ENCODE data around the gene TMEM97. TPM values are rescaled to one million over a fixed set of nuclear protein-coding genes. Genes with fewer than 3 reads are reported as not detected.
A peak's percentile ranks its signal among the peaks of the same experiment; 100 is the strongest.

TMEM97 gene
- total and polyA plus RNA-seq, 2 experiments from 2014 or later = 15.9 to 16.3 TPM

DNA sequence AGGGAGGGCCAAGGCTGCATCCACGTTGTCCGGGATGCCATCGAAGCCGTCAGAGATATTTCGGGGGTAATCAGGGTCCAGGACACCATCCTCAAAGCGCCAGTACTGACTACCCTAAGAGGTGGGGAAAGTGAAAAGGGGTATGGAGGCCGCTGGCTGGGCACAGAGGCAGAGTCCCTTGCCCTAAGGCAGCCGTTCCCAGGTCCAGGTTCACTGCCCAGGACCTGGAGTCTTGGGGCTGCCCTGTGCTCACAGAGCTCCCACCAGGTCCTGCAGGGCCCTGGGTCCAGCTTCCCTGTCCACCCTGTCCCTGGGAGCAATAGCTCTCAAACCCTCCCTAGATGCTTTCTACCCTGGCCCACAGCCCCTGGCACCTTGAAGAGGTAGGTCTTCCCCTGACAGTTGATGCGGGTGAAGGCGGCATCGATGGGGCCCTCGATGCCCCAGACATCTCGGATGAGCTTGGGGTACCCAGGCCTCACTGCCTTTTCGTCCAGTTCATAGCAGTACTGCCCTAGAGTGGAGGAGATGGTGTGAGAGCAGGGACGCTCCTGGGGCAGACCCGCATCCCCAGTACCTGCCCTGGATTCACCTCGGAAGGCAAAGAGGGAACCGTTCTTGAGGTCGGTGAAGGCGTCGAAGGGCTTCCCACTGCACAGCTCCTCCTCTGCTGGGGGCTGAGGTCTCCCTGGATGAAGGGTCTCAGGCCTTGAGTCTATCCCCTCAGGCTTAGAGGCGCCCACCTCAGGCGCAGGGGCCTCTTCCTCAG, 50.1 kb downstream of the TMEM97 start:
- no peak for TF ChIP-seq EZH2phosphoT487 (IDR thresholded peaks at IDR 0.05; ENCODE audit: insufficient read depth, low read depth)
- TF ChIP-seq EZH2 (IDR thresholded peaks at IDR 0.05; ENCODE audit: insufficient read depth, poor library complexity, severe bottlenecking) = no peak
- H3K9me3 ChIP-seq (ENCODE audit: low read depth) = no peaks in the 10 kb centered on the region
- WGBS, 2 experiments (ENCODE audit: low coverage in 1 of 2, low lambda C conversion rate in 2 of 2, missing lambda C conversion rate in 2 of 2) = 94% methylated on average over 19 to 23 of the region's 23 CpGs
- no peak for DNase-seq
- no peaks in the 10 kb centered on the region for H3K36me3 ChIP-seq (ENCODE audit: low read depth)
- H3K4me2 ChIP-seq (ENCODE audit: unreplicated experiment) = no peak overlapping the region
- H3K27me3 ChIP-seq (replicated peaks; ENCODE audit: insufficient read depth) = no peaks in the 10 kb centered on the region
- peaks cover 11% of the 10 kb centered on the region for H3K79me2 ChIP-seq (ENCODE audit: insufficient read depth)
- H3K4me3 ChIP-seq = no peak overlapping the region
- H4K20me1 ChIP-seq (ENCODE audit: insufficient read depth) = no peaks in the 10 kb centered on the region
- H3K9ac ChIP-seq = no peak overlapping the region
- in situ Hi-C loops (cut with MboI) = no loop called here
- no peak overlapping the region for H2AFZ ChIP-seq
- no peak overlapping the region for H3K27ac ChIP-seq
- peaks cover 6% of the 10 kb centered on the region for H3K4me1 ChIP-seq (ENCODE audit: insufficient read depth)
- no peaks in the 10 kb centered on the region for H3K9me2 ChIP-seq (ENCODE audit: insufficient read depth)
- peaks cover 16% of the 10 kb centered on the region for H3F3A ChIP-seq (ENCODE audit: insufficient read depth)

DNA sequence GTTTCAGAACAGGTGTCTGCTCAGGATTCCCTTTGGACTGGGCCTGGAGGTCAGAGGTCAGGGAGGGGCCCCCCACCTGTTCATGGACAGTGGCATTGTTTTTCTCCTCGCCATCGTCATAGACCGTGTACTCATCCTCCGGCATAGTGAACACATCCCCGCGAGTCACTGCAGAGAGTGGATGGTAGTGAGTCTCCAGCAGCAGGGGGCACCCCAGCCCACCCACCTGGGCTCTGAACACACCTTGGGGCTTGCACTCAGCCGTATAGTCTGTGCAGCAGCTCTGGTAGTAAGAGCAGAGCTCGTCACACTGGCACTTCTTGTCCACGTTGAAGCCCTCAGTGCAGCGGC, 50.7 kb downstream of the TMEM97 start:
- no peak overlapping the region for H2AFZ ChIP-seq
- TF ChIP-seq EZH2 (IDR thresholded peaks at IDR 0.05; ENCODE audit: insufficient read depth, poor library complexity, severe bottlenecking) (no peak), EZH2phosphoT487 (IDR thresholded peaks at IDR 0.05; ENCODE audit: insufficient read depth, low read depth) (no peak)
- H3K9me2 ChIP-seq (ENCODE audit: insufficient read depth) = no peaks in the 10 kb centered on the region
- H4K20me1 ChIP-seq (ENCODE audit: insufficient read depth) = no peaks in the 10 kb centered on the region
- no peak overlapping the region for H3K9ac ChIP-seq
- no peak overlapping the region for H3K27ac ChIP-seq
- peaks cover 6% of the 10 kb centered on the region for H3K4me1 ChIP-seq (ENCODE audit: insufficient read depth)
- WGBS, 2 experiments (ENCODE audit: low coverage in 1 of 2, low lambda C conversion rate in 2 of 2, missing lambda C conversion rate in 2 of 2) = 64% methylated on average over 10 of the region's 10 CpGs
- peaks cover 16% of the 10 kb centered on the region for H3F3A ChIP-seq (ENCODE audit: insufficient read depth)
- no peak overlapping the region for H3K4me2 ChIP-seq (ENCODE audit: unreplicated experiment)
- in situ Hi-C loops (cut with MboI) = no loop called here
- H3K79me2 ChIP-seq (ENCODE audit: insufficient read depth) = peaks cover 16% of the 10 kb centered on the region
- DNase-seq = no peak
- H3K4me3 ChIP-seq = no peak overlapping the region
- no peaks in the 10 kb centered on the region for H3K9me3 ChIP-seq (ENCODE audit: low read depth)
- no peaks in the 10 kb centered on the region for H3K36me3 ChIP-seq (ENCODE audit: low read depth)
- no peaks in the 10 kb centered on the region for H3K27me3 ChIP-seq (replicated peaks; ENCODE audit: insufficient read depth)

DNA sequence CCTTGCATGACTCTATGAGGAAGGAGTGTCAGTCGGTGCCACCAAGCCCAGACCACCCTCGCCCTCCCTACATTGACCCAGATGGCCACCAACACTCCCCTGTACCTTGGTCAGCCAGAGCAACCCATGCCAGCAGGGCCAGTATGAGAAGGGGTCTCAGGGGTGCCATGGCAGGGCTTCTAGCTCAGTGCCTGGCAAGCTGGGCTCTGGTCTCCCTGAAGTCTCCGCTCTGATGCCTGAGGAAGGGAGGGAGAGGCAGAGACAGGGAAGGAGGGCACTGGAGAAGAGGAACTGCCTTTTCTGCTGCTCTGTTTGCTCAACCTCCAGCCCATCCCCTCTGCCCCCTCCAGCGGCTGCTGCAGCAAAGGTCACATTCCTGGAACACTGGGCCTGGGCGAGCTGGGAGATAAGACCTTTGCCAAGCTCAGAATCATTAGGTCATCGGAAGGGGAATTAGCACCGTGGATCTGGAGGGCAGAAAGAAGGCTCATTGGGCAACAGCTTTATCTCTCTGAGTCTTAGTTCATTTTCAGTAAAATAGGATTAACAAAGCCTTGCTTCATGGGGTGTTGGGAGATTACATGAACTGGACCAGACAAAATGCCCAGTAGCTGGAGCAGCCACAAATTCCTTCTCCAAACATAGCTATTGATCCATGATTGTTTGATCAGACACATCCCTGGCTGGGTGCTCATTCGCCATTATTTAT, 51.2 kb downstream of the TMEM97 start, which contains the start of gene VTN:
Gene VTN (minus strand): TSS at position 273 of the 709 bp plus-strand sequence. CDS start 104 bp downstream, at position 169.
- Histone ChIP-seq H3F3A (ENCODE audit: insufficient read depth) (peaks cover 16% of the 10 kb centered on the region), H3K27me3 (replicated peaks; ENCODE audit: insufficient read depth) (no peaks in the 10 kb centered on the region), H3K4me2 (ENCODE audit: unreplicated experiment) (peak within 1 kb of the TSS; percentile 61), H4K20me1 (ENCODE audit: insufficient read depth) (no peaks in the 10 kb centered on the region), H3K36me3 (ENCODE audit: low read depth) (no peaks in the 10 kb centered on the region), H3K4me3 (peak within 1 kb of the TSS; percentile 65), H3K79me2 (ENCODE audit: insufficient read depth) (peaks cover 16% of the 10 kb centered on the region), H2AFZ (peak within 1 kb of the TSS; percentile 71), H3K9me2 (ENCODE audit: insufficient read depth) (no peaks in the 10 kb centered on the region), H3K9ac (peak within 1 kb of the TSS; percentile 33; the same call in 1 of the 2 replicates), H3K27ac (peak within 1 kb of the TSS; percentile 21), H3K9me3 (ENCODE audit: low read depth) (no peaks in the 10 kb centered on the region), H3K4me1 (ENCODE audit: insufficient read depth) (peaks cover 6% of the 10 kb centered on the region)
- TF ChIP-seq EZH2phosphoT487 (IDR thresholded peaks at IDR 0.05; ENCODE audit: insufficient read depth, low read depth) (no peak), EZH2 (IDR thresholded peaks at IDR 0.05; ENCODE audit: insufficient read depth, poor library complexity, severe bottlenecking) (no peak)
- peak; percentile 36 for DNase-seq
- in situ Hi-C loops (cut with MboI) = no loop called here
- 34 to 36% methylated on average over 8 of the region's 8 CpGs for WGBS, 2 experiments (ENCODE audit: low coverage in 1 of 2, low lambda C conversion rate in 2 of 2, missing lambda C conversion rate in 2 of 2)

DNA sequence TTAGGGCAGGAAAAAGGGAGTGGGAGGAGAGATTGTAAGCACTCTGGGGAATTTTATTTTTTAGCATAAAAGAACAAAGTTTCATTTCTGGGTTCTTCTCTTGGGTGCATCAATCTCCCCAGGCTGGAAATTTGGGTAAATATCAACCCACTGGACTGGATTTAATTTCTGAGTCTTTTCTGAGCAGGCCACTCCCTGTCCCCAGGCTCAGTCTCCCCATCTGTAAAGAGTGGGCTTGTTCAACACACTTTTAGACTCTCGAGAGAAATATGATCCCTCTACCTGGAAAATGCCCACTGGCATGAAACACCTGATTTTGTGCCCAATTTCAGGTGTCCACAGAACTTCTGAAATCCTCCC, 51.7 kb downstream of the TMEM97 start:
- Histone ChIP-seq H2AFZ (peak overlapping the region; percentile 71), H3K4me1 (ENCODE audit: insufficient read depth) (peaks cover 6% of the 10 kb centered on the region), H3K79me2 (ENCODE audit: insufficient read depth) (peaks cover 16% of the 10 kb centered on the region), H3K9me2 (ENCODE audit: insufficient read depth) (no peaks in the 10 kb centered on the region), H4K20me1 (ENCODE audit: insufficient read depth) (no peaks in the 10 kb centered on the region), H3K27ac (peak overlapping the region; percentile 21), H3F3A (ENCODE audit: insufficient read depth) (peaks cover 16% of the 10 kb centered on the region), H3K36me3 (ENCODE audit: low read depth) (no peaks in the 10 kb centered on the region), H3K9ac (peak overlapping the region; percentile 33; the same call in 1 of the 2 replicates), H3K27me3 (replicated peaks; ENCODE audit: insufficient read depth) (no peaks in the 10 kb centered on the region), H3K4me2 (ENCODE audit: unreplicated experiment) (no peak overlapping the region), H3K9me3 (ENCODE audit: low read depth) (no peaks in the 10 kb centered on the region), H3K4me3 (peak overlapping the region; percentile 65)
- in situ Hi-C loops (cut with MboI) = no loop called here
- WGBS, 2 experiments (ENCODE audit: low coverage in 1 of 2, low lambda C conversion rate in 2 of 2, missing lambda C conversion rate in 2 of 2) = 46 to 52% methylated on average over 1 of the region's 1 CpG
- TF ChIP-seq EZH2 (IDR thresholded peaks at IDR 0.05; ENCODE audit: insufficient read depth, poor library complexity, severe bottlenecking) = no peak
- no peak for DNase-seq

All from GM23248 (cell line).